ENCODE results near the gene C19orf12.

Gene C19orf12

DNA sequence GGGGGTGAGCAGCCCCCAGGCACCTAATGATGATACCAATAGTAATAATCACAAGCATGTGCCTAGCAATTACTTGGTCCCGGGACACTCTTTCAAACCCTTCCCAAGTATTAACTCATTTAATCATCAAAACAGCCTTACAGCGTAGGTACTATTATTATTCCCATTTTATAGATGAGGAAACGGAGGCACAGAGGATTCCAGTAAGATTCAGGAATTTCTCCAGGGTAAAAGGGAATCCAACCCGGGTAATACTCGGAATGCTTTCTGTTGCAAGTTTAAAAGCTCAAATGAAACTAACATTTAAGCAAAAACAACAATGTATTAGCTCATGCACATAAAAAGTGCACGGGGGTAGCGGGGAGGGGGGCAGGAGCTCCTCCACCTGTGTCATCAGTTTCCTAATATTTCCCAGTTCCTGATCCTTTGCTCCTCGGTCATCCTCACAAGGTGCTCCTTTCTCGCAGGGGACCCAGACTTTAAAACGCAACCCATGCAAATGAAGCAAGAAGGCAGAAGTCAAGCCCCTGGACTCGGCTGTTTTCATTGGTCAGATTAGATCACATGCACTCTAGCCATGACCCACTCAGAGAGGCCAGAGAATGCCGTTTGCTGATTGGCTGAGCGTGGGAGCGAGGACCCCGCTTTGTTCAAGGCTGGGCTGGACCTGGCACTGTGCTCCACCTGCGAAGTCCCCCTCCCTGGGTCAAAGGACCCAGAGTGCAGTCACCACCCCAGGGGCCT lies 38.3 kb upstream of the C19orf12 start:
- FAIRE-seq (no peak), DNase-seq (ENCODE audit: insufficient read length, low spot score) (no peak)

DNA sequence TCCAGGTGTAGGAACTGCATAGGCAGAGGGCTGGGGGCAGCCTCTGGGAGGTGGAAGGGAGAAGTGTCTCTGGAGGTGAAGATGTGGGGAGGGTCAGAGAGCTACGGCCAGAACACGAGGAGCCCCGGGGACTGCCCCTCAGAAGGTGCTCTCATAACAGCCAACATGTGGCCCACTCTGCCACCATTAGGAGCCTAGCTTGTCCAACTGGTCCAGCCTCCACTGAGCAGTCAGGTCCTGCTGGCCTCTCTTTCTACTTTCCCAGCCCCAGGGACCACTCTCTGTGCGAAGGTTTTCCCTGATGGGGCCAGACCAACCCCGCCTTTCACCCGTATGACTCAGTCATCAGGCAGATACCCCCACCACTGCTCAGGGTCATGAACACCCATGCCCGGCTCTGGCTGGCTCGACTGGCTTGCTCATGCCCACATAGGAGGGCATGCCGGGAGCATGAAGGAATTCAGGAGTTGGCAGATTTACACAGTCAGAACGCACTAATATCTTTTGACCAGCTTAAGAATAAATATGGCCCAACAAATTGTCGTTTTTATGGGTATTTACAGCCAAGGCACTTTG lies 37.5 kb upstream of the C19orf12 start:
- no peak for TF ChIP-seq PAX5 (IDR thresholded peaks at IDR 0.05; ENCODE audit: insufficient read depth, low read length, severe bottlenecking)
- TF ChIP-seq TAF1 (IDR thresholded peaks at IDR 0.05; ENCODE audit: low read depth, low read length) = no peak
- no peak for TF ChIP-seq POLR2A (IDR thresholded peaks at IDR 0.05; ENCODE audit: low read depth, low read length)
- DNase-seq (ENCODE audit: insufficient read length, low spot score) (no peak), FAIRE-seq (no peak)

More for the DNA sequence above, 38.3 kb upstream of the C19orf12 start:
- TF ChIP-seq POU2F2 (IDR thresholded peaks at IDR 0.05; ENCODE audit: low read depth, low read length) (no peak), SPI1 (IDR thresholded peaks at IDR 0.05; ENCODE audit: low read depth, low read length) (no peak), PAX5 (IDR thresholded peaks at IDR 0.05; ENCODE audit: insufficient read depth, low read length, severe bottlenecking) (no peak), TAF1 (IDR thresholded peaks at IDR 0.05; ENCODE audit: low read depth, low read length) (no peak), POLR2AphosphoS5 (IDR thresholded peaks at IDR 0.05; ENCODE audit: low read depth, low read length) (no peak), POLR2A (IDR thresholded peaks at IDR 0.05; ENCODE audit: low read depth, low read length) (no peak)

DNA sequence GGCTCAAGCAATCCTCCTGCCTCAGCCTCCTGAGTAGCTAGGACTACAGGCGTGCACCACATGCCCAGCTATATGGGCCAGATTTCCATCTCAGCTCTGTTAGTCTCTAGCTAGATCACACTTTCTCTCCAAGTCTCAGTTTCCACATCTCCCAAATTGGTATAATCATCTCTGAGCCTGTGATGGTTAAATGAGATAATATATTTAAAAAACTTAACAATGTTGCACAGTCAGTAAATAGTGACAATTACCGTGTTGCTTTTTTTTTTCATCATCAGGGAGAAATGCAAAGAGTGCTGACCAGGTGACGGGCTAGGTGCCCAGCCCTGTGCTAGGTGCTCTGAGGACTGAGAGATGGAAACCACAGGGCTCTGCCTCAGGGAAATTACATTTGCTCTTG lies 36.9 kb upstream of the C19orf12 start:
- FAIRE-seq (no peak), DNase-seq (ENCODE audit: insufficient read length, low spot score) (no peak)
- no peak for TF ChIP-seq SPI1 (IDR thresholded peaks at IDR 0.05; ENCODE audit: low read depth, low read length)
- TF ChIP-seq POLR2A (IDR thresholded peaks at IDR 0.05; ENCODE audit: low read depth, low read length) = no peak
- no peak for TF ChIP-seq TAF1 (IDR thresholded peaks at IDR 0.05; ENCODE audit: low read depth, low read length)
- no peak for TF ChIP-seq POLR2AphosphoS5 (IDR thresholded peaks at IDR 0.05; ENCODE audit: low read depth, low read length)
- TF ChIP-seq PAX5 (IDR thresholded peaks at IDR 0.05; ENCODE audit: insufficient read depth, low read length, severe bottlenecking) = no peak

GRCh38 chr19:29750001-29750400 lies 34.9 kb upstream of the C19orf12 start:
- FAIRE-seq = no peak
- TF ChIP-seq POLR2AphosphoS5 (IDR thresholded peaks at IDR 0.05; ENCODE audit: low read depth, low read length) = no peak
- no peak for TF ChIP-seq PAX5 (IDR thresholded peaks at IDR 0.05; ENCODE audit: insufficient read depth, low read length, severe bottlenecking)
- no peak for TF ChIP-seq POLR2A (IDR thresholded peaks at IDR 0.05; ENCODE audit: low read depth, low read length)
- no peak for TF ChIP-seq SPI1 (IDR thresholded peaks at IDR 0.05; ENCODE audit: low read depth, low read length)
- TF ChIP-seq TAF1 (IDR thresholded peaks at IDR 0.05; ENCODE audit: low read depth, low read length) = no peak
- TF ChIP-seq POU2F2 (IDR thresholded peaks at IDR 0.05; ENCODE audit: low read depth, low read length) = no peak
- no peak for DNase-seq (ENCODE audit: insufficient read length, low spot score)

- FAIRE-seq (no peak), DNase-seq (ENCODE audit: insufficient read length, low spot score) (no peak)
- no peak for TF ChIP-seq POLR2A (IDR thresholded peaks at IDR 0.05; ENCODE audit: low read depth, low read length)
- no peak for TF ChIP-seq TAF1 (IDR thresholded peaks at IDR 0.05; ENCODE audit: low read depth, low read length)
- TF ChIP-seq POU2F2 (IDR thresholded peaks at IDR 0.05; ENCODE audit: low read depth, low read length) = no peak
- no peak for TF ChIP-seq SPI1 (IDR thresholded peaks at IDR 0.05; ENCODE audit: low read depth, low read length)
- no peak for TF ChIP-seq PAX5 (IDR thresholded peaks at IDR 0.05; ENCODE audit: insufficient read depth, low read length, severe bottlenecking)
- no peak for TF ChIP-seq POLR2AphosphoS5 (IDR thresholded peaks at IDR 0.05; ENCODE audit: low read depth, low read length)
These were observed 34.2 kb upstream of the C19orf12 start for GRCh38 chr19:29748996-29749849.

DNA sequence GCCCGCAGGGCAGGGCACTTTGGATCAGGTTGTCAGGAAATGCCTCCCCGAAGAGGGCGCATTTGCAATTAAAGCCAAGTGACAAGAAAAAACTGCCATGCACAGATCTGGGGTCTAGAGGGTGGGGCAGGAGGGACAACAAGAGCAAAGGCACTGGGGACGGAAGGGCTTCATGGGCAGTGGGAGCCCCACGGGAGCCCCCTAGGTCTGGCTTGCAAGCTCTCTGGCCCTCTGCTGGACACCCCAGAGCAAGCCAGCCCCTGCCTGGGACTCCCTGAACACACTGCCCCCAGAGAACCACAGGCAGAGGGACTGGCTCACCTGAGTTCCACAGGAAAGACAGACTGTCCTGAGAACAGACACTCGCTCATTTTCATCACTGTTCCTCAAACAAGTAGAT lies 30.2 kb upstream of the C19orf12 start:
- TF ChIP-seq PAX5 (IDR thresholded peaks at IDR 0.05; ENCODE audit: insufficient read depth, low read length, severe bottlenecking) = no peak
- TF ChIP-seq SPI1 (IDR thresholded peaks at IDR 0.05; ENCODE audit: low read depth, low read length) = no peak
- TF ChIP-seq POLR2AphosphoS5 (IDR thresholded peaks at IDR 0.05; ENCODE audit: low read depth, low read length) = no peak
- no peak for TF ChIP-seq POU2F2 (IDR thresholded peaks at IDR 0.05; ENCODE audit: low read depth, low read length)
- no peak for TF ChIP-seq TAF1 (IDR thresholded peaks at IDR 0.05; ENCODE audit: low read depth, low read length)
- no peak for TF ChIP-seq POLR2A (IDR thresholded peaks at IDR 0.05; ENCODE audit: low read depth, low read length)
- FAIRE-seq (no peak), DNase-seq (ENCODE audit: insufficient read length, low spot score) (no peak)

DNA sequence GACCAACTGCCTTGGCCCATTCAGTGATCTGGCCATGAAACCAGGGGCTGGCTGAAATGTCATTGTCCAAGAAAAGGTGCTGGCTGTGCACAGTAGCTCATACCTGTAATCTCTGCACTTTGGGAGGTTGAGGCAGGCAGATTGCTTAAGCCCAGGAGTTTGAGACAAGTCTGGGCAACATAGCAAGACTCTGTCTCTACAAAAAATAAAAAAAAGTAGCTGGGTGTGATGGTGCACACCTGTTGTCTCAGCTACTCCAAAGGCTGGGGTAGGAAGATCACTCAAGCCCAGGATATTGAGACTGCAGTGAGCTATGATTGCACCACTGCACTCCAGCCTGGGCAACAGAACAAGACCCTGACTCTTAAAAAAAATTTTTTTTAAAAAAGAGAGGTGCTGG lies 28.6 kb upstream of the C19orf12 start:
- DNase-seq (ENCODE audit: insufficient read length, low spot score) = no peak
- no peak for TF ChIP-seq POLR2A (IDR thresholded peaks at IDR 0.05; ENCODE audit: low read depth, low read length)
- no peak for TF ChIP-seq POLR2AphosphoS5 (IDR thresholded peaks at IDR 0.05; ENCODE audit: low read depth, low read length)
- no peak for TF ChIP-seq SPI1 (IDR thresholded peaks at IDR 0.05; ENCODE audit: low read depth, low read length)
- TF ChIP-seq TAF1 (IDR thresholded peaks at IDR 0.05; ENCODE audit: low read depth, low read length) = no peak
- no peak for TF ChIP-seq POU2F2 (IDR thresholded peaks at IDR 0.05; ENCODE audit: low read depth, low read length)
- no peak for TF ChIP-seq PAX5 (IDR thresholded peaks at IDR 0.05; ENCODE audit: insufficient read depth, low read length, severe bottlenecking)
- FAIRE-seq = no peak

GRCh38 chr19:29741776-29742175 lies 26.7 kb upstream of the C19orf12 start:
- DNase-seq (ENCODE audit: insufficient read length, low spot score) (no peak), FAIRE-seq (no peak)
- TF ChIP-seq TAF1 (IDR thresholded peaks at IDR 0.05; ENCODE audit: low read depth, low read length) = no peak
- TF ChIP-seq POLR2AphosphoS5 (IDR thresholded peaks at IDR 0.05; ENCODE audit: low read depth, low read length) = no peak
- no peak for TF ChIP-seq POLR2A (IDR thresholded peaks at IDR 0.05; ENCODE audit: low read depth, low read length)
- no peak for TF ChIP-seq POU2F2 (IDR thresholded peaks at IDR 0.05; ENCODE audit: low read depth, low read length)
- TF ChIP-seq PAX5 (IDR thresholded peaks at IDR 0.05; ENCODE audit: insufficient read depth, low read length, severe bottlenecking) = no peak
- no peak for TF ChIP-seq SPI1 (IDR thresholded peaks at IDR 0.05; ENCODE audit: low read depth, low read length)

DNA sequence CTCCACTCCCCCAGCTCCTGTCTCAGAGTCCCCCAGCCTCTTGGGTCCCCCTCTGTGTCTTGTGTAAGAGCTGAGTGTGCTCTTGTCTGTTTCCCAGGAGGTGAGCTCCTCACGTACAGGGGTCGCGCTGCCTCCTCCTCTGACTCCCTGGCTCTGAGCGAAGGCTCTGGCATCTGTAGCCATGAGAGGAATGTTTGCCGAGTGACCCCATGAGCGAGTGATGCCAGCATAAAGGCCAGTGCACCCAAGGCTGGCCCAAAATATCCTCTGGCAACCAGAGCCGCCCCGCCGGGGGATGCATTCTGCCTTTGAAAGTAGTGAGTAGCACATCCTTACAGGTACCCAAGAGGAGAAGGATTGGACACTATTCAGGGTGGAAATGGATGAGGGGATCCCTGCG lies 26.2 kb upstream of the C19orf12 start:
- DNase-seq (ENCODE audit: insufficient read length, low spot score) (no peak), FAIRE-seq (no peak)
- TF ChIP-seq POLR2AphosphoS5 (IDR thresholded peaks at IDR 0.05; ENCODE audit: low read depth, low read length) (no peak), POU2F2 (IDR thresholded peaks at IDR 0.05; ENCODE audit: low read depth, low read length) (no peak), TAF1 (IDR thresholded peaks at IDR 0.05; ENCODE audit: low read depth, low read length) (no peak), SPI1 (IDR thresholded peaks at IDR 0.05; ENCODE audit: low read depth, low read length) (no peak), POLR2A (IDR thresholded peaks at IDR 0.05; ENCODE audit: low read depth, low read length) (no peak), PAX5 (IDR thresholded peaks at IDR 0.05; ENCODE audit: insufficient read depth, low read length, severe bottlenecking) (no peak)

Data from GM12891 (cell line).